ENCODE measurements around the gene SLC7A7. TPM values are rescaled to one million over a fixed set of nuclear protein-coding genes. Genes with fewer than 3 reads are reported as not detected.

The SLC7A7 gene
- total and polyA plus RNA-seq, 2 experiments from 2014 or later: 3.6 to 4.1 TPM

GRCh38 chr14:22843123-22843925 lies 28.1 kb upstream of the SLC7A7 start:
- H3K4me3 Mint-ChIP-seq: no peak overlapping the region; the same call in 2 of the 3 replicates
- Histone ChIP-seq H3K4me2 (no peak overlapping the region), H3K4me3 (no peak overlapping the region), H3F3A (replicated peaks; ENCODE audit: low read depth) (peaks cover 13% of the 10 kb centered on the region), H3K79me2 (replicated peaks; ENCODE audit: insufficient read depth) (peaks cover 14% of the 10 kb centered on the region), H3K4me1 (ENCODE audit: insufficient read depth) (peaks cover 19% of the 10 kb centered on the region), H2AFZ (no peak overlapping the region), H3K36me3 (ENCODE audit: insufficient read depth) (no peaks in the 10 kb centered on the region; the same call in 1 of the 2 replicates), H3K27ac (ENCODE audit: low read depth) (no peak overlapping the region), H3K9me2 (ENCODE audit: insufficient read depth) (no peaks in the 10 kb centered on the region), H3K27me3 (ENCODE audit: insufficient read depth) (no peaks in the 10 kb centered on the region), H4K20me1 (replicated peaks; ENCODE audit: insufficient read depth) (no peaks in the 10 kb centered on the region)
- peaks cover 49% of the 10 kb centered on the region for H3K36me3 Mint-ChIP-seq (ENCODE audit: low read depth)
- peaks cover 29% of the 10 kb centered on the region for H3K4me1 Mint-ChIP-seq
- no peaks in the 10 kb centered on the region for H3K9me3 Mint-ChIP-seq
- no peak for ATAC-seq
- H3K27me3 Mint-ChIP-seq (ENCODE audit: insufficient read depth, low read depth, poor library complexity): peaks cover 13% of the 10 kb centered on the region
- H3K27ac Mint-ChIP-seq: peak overlapping the region; percentile 73; the same call in 1 of the 2 replicates
- DNase-seq (ENCODE audit: low spot score): no peak
- TF ChIP-seq ETS1 (IDR thresholded peaks at IDR 0.05) (no peak), JUNB (IDR thresholded peaks at IDR 0.05; ENCODE audit: unreplicated experiment) (no peak), STAT1 (IDR thresholded peaks at IDR 0.05; ENCODE audit: unreplicated experiment) (no peak), EZH2 (IDR thresholded peaks at IDR 0.05; ENCODE audit: low read depth, unreplicated experiment) (no peak), CREB1 (CRISPR knock-in tag; IDR thresholded peaks at IDR 0.05; ENCODE audit: low read depth) (no peak), ZNF462 (CRISPR knock-in tag; IDR thresholded peaks at IDR 0.05) (no peak), ZNF331 (CRISPR knock-in tag; IDR thresholded peaks at IDR 0.05; ENCODE audit: low read depth) (no peak)
- TF ChIP-seq, protein P1, sequence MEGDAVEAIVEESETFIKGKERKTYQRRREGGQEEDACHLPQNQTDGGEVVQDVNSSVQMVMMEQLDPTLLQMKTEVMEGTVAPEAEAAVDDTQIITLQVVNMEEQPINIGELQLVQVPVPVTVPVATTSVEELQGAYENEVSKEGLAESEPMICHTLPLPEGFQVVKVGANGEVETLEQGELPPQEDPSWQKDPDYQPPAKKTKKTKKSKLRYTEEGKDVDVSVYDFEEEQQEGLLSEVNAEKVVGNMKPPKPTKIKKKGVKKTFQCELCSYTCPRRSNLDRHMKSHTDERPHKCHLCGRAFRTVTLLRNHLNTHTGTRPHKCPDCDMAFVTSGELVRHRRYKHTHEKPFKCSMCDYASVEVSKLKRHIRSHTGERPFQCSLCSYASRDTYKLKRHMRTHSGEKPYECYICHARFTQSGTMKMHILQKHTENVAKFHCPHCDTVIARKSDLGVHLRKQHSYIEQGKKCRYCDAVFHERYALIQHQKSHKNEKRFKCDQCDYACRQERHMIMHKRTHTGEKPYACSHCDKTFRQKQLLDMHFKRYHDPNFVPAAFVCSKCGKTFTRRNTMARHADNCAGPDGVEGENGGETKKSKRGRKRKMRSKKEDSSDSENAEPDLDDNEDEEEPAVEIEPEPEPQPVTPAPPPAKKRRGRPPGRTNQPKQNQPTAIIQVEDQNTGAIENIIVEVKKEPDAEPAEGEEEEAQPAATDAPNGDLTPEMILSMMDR (conservative IDR thresholded peaks at IDR 0.05; ENCODE audit: low read depth in 2 of 2): no peak
